Kidney glomerular epithelial cell (primary cell): ENCODE data around the gene TMTC2.
"Not testable (repeated sequence)": the region's sequence is repeated elsewhere in the genome, so short reads cannot be mapped to it uniquely, and the experiment has no call there.

Source experiments
- DNase-seq: peaks from one replicate; lab custom pipeline; 2025; lab: John Stamatoyannopoulos, UW

The TMTC2 gene

GRCh38 chr12:82727886-82728285 lies 41.2 kb downstream of the TMTC2 start:
- no peak for DNase-seq

DNA sequence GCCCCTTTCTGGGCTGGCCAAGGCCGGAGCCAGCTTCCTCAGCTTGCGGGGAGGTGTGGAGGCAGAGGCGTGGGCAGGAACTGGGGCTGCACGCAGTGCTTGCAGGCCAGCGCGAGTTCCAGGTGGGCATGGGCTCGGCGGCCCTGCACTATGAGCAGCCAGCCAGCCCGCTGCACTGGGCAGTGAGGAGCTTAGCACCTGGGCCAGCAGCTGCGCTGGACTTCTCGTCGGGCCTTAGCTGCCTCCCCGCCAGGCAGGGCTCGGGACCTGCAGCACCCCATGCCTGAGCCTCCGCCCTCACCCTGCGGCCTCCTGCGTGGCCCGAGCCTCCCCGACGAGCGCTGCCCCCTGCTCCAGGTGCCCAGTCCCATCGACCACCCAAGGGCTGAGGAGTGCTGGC lies 42.0 kb downstream of the TMTC2 start:
- DNase-seq: no peak

DNA sequence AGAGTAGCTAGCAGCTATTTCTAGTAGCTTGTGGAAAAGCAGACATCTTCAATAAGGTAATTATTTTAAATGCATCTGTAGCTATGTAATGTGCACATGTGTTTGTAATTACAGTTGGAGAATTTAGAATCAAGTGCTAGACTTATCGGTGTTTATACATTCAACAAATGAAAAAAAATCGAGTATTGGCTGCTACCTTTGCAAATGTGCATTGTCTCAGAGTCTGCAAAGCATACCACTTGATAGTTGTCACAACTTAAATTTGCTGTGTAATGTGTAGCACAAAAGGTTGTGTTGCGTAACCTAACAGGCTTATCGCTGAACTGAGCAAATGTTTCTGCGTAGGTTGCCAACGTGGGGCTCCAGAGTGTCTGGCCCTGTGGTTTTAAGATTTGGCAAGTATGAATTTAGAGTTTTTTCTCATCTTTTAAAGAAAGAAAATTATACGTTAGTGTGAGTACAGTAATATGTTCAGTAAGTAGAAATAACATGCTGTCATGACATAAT lies 44.3 kb downstream of the TMTC2 start:
- DNase-seq: no peak

- no peak for DNase-seq
Observed at GRCh38 chr12:82740129-82741000, 53.7 kb downstream of the TMTC2 start.

DNA sequence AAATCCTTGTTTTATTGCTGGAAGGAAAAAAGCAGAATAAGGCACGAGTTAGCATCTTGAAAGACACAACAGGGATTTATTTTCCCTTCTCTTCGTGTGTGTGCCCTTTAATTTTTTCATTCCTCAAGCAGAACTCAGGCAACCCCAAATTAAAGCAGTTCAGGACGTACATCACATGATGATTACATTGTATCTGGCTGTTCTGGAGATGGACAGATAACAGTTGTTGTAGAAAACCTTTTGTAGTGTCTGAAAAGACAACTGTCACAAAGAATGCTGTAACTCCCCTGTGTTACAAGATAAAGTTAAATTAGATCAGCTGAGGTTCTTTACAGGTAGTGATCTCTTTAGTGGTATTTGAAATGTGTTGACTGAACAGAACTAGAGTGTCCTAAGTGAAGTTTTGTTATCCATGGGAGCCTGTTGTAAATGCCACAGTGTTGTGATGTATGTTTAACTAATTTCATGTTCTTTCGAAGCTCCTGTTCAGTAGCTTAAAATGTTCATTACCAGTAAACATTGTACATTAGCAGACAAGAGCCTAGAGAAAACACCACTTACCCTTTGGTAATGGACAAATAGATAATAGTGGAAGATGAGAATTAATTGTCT lies 58.5 kb downstream of the TMTC2 start:
- DNase-seq: no peak

DNA sequence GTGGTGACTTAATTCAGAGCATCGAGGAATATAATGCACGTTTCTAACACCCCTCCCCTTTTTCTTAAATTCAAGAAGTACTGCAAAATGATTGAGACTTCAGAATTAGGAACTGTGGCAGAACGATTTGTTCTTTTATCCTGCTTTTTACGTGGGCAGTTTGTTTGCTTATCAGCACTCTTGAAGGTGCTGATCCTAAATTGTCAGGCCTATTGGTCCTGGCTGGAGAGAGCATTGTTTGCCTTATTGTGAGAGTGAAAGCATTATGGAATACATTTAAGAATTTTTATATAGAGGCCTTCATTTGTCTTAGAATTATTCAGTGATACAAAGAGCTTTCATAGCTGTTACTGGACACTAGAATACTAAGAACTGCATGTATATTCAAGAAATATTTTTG lies 59.1 kb downstream of the TMTC2 start:
- DNase-seq: no peak

- no peak for DNase-seq
Observed at GRCh38 chr12:82746668-82747067, 60.0 kb downstream of the TMTC2 start.

GRCh38 chr12:82749015-82749414 lies 62.3 kb downstream of the TMTC2 start:
- no peak for DNase-seq

DNA sequence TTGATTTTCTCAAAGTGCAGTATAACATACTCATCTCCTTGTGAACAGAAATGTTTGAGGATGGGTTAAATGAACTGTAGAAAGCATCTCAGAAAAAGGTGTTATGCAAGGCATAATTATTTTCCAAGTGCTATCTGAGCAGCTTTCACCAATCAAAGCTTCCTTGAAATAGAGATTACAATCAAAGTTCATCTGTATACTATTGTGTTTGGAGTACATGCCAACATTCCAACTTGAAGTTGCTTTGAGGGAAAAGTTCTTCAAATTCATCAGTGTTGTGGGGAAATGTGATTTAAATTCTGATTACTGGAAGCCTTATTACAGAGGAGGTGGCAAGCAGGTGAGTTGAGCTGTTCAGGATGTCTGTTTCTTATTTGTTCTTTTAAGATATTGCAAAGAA lies 68.2 kb downstream of the TMTC2 start:
- no peak for DNase-seq

- DNase-seq: no peak
Observed at GRCh38 chr12:82756303-82756702, 69.6 kb downstream of the TMTC2 start.

GRCh38 chr12:82757059-82757458 lies 70.4 kb downstream of the TMTC2 start:
- no peak for DNase-seq

DNA sequence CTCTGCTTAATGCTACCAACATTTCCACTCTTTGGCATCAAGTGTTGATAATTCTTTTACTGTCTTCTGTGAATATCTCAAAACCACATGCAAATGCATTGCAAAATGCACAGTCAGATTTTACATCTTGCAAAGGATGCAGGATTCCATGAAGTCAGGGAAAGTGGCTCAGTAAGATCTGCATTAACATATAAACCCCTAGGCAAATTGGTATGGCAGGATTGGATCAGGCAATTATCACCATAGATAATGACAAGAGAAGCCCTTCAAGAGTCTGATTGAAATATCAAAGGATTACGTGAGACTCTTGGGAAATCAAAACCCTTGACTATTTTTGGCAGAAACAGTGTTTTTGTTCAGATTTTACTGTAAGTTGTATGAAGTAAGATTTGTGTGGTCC lies 71.0 kb downstream of the TMTC2 start:
- no peak for DNase-seq

GRCh38 chr12:82758749-82759330 lies 72.1 kb downstream of the TMTC2 start:
- no peak for DNase-seq

DNA sequence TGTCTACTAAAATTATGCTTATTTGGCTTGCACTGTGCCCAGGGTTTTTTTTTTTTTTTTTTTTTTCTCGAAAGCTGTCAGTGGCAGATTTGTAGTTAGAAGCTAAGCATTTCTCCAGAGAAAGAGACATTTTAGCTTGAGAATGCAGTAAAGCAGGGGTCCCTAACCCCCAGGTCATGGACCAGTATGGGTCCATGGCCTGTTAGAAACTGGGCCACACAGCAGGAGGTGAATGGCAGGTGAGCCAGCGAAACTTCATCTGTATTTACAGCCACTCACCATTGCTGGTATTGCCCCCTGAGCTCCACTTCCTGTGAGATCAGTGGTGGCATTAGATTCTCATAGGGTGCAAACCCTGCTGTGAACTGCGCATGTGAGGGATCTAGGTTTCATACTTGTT lies 73.7 kb downstream of the TMTC2 start:
- no peak for DNase-seq

GRCh38 chr12:82765206-82765605 lies 78.5 kb downstream of the TMTC2 start:
- DNase-seq: not testable (repeated sequence)

GRCh38 chr12:82765971-82766705 lies 79.4 kb downstream of the TMTC2 start:
- DNase-seq: no peak

DNA sequence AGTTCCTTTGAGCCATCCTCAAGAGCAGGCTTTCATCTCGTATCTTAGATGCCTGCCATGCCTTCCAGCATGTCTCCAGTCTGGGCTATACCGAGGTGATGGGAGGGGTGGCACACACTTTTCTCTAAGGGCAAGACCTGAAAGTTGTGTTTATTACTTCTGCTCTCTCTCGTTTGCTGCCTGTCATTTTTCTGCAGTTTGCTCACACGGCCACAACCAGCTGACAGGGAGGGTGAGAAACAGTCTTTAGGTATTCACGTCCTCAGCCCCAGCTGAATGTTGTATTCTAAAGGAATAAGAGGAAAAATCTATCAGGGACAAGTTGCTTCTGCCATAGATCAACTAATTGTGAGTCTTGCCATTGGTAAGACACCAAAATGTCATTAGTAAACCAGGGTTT lies 88.0 kb downstream of the TMTC2 start:
- no peak for DNase-seq

GRCh38 chr12:82780517-82780916 lies 93.8 kb downstream of the TMTC2 start:
- no peak for DNase-seq

DNA sequence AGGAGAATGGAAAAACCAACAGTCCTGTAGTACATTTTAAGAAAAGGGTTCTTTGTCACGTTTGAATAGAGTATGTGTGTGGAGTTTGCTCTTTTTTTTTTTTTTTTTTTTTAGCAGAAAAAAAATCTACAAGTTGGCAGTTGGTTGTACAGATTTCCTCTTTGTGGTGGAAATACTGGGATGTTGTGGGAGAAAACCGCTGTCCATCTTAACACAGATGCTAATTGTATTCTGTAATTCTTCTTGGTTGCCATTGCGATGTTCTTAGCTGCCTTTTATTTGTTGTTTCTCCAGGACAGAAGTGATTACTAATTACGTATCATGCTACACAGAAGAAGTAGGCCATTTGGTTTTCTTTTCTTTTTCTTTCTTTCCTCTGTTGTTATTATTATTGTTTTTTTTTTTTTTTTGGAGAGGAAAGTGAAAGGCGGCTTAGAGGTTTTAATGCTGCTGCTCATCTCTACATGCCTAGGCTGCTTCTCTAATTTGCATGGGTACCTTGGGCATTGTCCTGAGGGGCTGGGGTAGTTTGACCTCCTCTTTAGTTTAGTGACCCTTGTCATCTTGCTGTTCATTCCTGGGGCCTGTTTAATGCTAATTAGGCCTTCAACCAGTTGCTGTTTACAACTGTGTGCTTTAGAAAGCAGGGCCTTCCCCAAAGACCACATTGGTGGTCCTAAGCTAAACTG lies 94.7 kb downstream of the TMTC2 start:
- DNase-seq: no peak

DNA sequence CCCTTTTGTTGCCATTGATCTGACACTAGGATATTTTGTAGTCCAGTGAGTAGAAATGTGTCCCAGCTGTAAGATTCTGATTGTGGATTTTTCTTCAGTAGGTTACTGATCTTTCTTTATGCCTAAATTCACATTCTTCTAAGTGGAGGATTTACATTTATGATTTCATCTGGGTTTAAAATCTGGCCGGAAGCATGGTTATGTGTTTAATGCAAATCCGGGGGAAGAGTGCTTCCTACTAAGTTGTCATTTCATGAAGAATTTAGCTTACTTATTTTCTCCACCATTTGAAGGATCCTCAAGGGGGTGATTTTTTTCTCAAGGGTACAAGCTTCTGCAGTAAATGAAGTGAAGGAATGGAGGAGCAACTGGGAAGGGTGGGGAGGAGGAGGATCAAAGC lies 96.7 kb downstream of the TMTC2 start:
- DNase-seq: no peak

DNA sequence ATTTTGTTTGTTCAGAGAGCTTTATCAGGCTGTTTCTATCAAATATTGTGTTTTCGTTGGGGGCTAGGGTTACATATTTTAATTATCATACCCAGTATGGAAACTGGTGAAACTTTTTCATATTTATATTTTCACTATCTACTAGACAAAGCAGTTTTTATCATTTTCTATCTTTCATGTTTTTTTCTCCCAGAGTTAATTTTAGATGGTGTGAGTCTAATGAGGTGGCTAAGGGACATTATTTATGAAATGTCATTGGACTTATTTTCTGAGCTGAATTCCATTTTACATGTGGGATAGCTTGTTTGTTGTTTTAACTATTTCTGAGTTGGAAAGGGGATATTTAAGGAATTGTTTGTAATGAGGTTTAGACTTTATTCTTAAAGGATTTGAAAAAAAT lies 100.3 kb downstream of the TMTC2 start:
- DNase-seq: no peak

GRCh38 chr12:82788594-82788993 lies 101.9 kb downstream of the TMTC2 start:
- no peak for DNase-seq
